Measurements from ENCODE around the gene SLITRK1.

SLITRK1 gene

GRCh38 chr13:83867708-83868107 lies 14.6 kb downstream of the SLITRK1 start:
- TF ChIP-seq FOXP2 (optimal IDR thresholded peaks at IDR 0.05; ENCODE audit: borderline replicate concordance, extremely low read depth, extremely low read length, insufficient read depth) (no peak), TAF1 (IDR thresholded peaks at IDR 0.05; ENCODE audit: borderline replicate concordance, insufficient read depth, low read length) (no peak), SIN3A (IDR thresholded peaks at IDR 0.05; ENCODE audit: borderline replicate concordance, insufficient read depth, low read length) (no peak), POLR2AphosphoS5 (IDR thresholded peaks at IDR 0.05; ENCODE audit: low read depth, low read length) (no peak), REST (IDR thresholded peaks at IDR 0.05; ENCODE audit: insufficient read depth in 1 of 2, low read depth in 2 of 2, low read length in 2 of 2) (no peak)

GRCh38 chr13:83865161-83866137 lies 16.8 kb downstream of the SLITRK1 start:
- TF ChIP-seq REST (IDR thresholded peaks at IDR 0.05; ENCODE audit: insufficient read depth in 1 of 2, low read depth in 2 of 2, low read length in 2 of 2): no peak
- TF ChIP-seq POLR2AphosphoS5 (IDR thresholded peaks at IDR 0.05; ENCODE audit: low read depth, low read length): no peak
- TF ChIP-seq SIN3A (IDR thresholded peaks at IDR 0.05; ENCODE audit: borderline replicate concordance, insufficient read depth, low read length): no peak
- TF ChIP-seq FOXP2 (optimal IDR thresholded peaks at IDR 0.05; ENCODE audit: borderline replicate concordance, extremely low read depth, extremely low read length, insufficient read depth): no peak
- TF ChIP-seq TAF1 (IDR thresholded peaks at IDR 0.05; ENCODE audit: borderline replicate concordance, insufficient read depth, low read length): no peak

GRCh38 chr13:83853771-83854170 lies 28.5 kb downstream of the SLITRK1 start:
- TF ChIP-seq FOXP2 (optimal IDR thresholded peaks at IDR 0.05; ENCODE audit: borderline replicate concordance, extremely low read depth, extremely low read length, insufficient read depth): no peak

GRCh38 chr13:83845106-83845505 lies 37.2 kb downstream of the SLITRK1 start:
- TF ChIP-seq FOXP2 (optimal IDR thresholded peaks at IDR 0.05; ENCODE audit: borderline replicate concordance, extremely low read depth, extremely low read length, insufficient read depth) (no peak), POLR2AphosphoS5 (IDR thresholded peaks at IDR 0.05; ENCODE audit: low read depth, low read length) (no peak), REST (IDR thresholded peaks at IDR 0.05; ENCODE audit: insufficient read depth in 1 of 2, low read depth in 2 of 2, low read length in 2 of 2) (no peak), TAF1 (IDR thresholded peaks at IDR 0.05; ENCODE audit: borderline replicate concordance, insufficient read depth, low read length) (no peak), SIN3A (IDR thresholded peaks at IDR 0.05; ENCODE audit: borderline replicate concordance, insufficient read depth, low read length) (no peak)

GRCh38 chr13:83839146-83839545 lies 43.1 kb downstream of the SLITRK1 start:
- no peak for TF ChIP-seq REST (IDR thresholded peaks at IDR 0.05; ENCODE audit: insufficient read depth in 1 of 2, low read depth in 2 of 2, low read length in 2 of 2)
- TF ChIP-seq SIN3A (IDR thresholded peaks at IDR 0.05; ENCODE audit: borderline replicate concordance, insufficient read depth, low read length): no peak
- no peak for TF ChIP-seq FOXP2 (optimal IDR thresholded peaks at IDR 0.05; ENCODE audit: borderline replicate concordance, extremely low read depth, extremely low read length, insufficient read depth)
- TF ChIP-seq POLR2AphosphoS5 (IDR thresholded peaks at IDR 0.05; ENCODE audit: low read depth, low read length): no peak
- no peak for TF ChIP-seq TAF1 (IDR thresholded peaks at IDR 0.05; ENCODE audit: borderline replicate concordance, insufficient read depth, low read length)

All from PFSK-1 (cell line).